ENCODE measurements around the gene ZGLP1.

ZGLP1 gene

GRCh38 chr19:10325732-10326131, 16.1 kb upstream of the ZGLP1 start:
- no peak for DNase-seq

- no peak for DNase-seq
These were observed 12.5 kb upstream of the ZGLP1 start for GRCh38 chr19:10321874-10322835.

- no peak for DNase-seq
These were observed 11.8 kb upstream of the ZGLP1 start for GRCh38 chr19:10321417-10321797.

GRCh38 chr19:10320602-10321416, 11.2 kb upstream of the ZGLP1 start:
- no peak for DNase-seq

- DNase-seq = no peak
These were observed 9.4 kb upstream of the ZGLP1 start for GRCh38 chr19:10318807-10319682.

- DNase-seq = no peak
These were observed 8.3 kb upstream of the ZGLP1 start for GRCh38 chr19:10317857-10318462.

GRCh38 chr19:10317045-10317856, 7.6 kb upstream of the ZGLP1 start:
- DNase-seq = no peak

GRCh38 chr19:10316229-10317044, 6.8 kb upstream of the ZGLP1 start:
- DNase-seq = no peak

- DNase-seq = peak; percentile 87 to 93
These were observed 6.0 kb upstream of the ZGLP1 start, which contains the start of gene FDX2 for GRCh38 chr19:10315335-10316214. Gene FDX2, minus strand, starts transcription at chr19:10316015. Its CDS starts 19 bp downstream, at chr19:10315996.

- no peak for DNase-seq
These were observed 3.3 kb downstream of the ZGLP1 start for GRCh38 chr19:10306327-10306726.

GRCh38 chr19:10305139-10305806, 4.3 kb downstream of the ZGLP1 start:
- DNase-seq = no peak

- no peak for DNase-seq
These were observed 9.8 kb downstream of the ZGLP1 start for GRCh38 chr19:10299545-10300458.

- DNase-seq = no peak
These were observed 13.6 kb downstream of the ZGLP1 start for GRCh38 chr19:10295847-10296591.

GRCh38 chr19:10295305-10295846, 14.2 kb downstream of the ZGLP1 start:
- DNase-seq = peak; percentile 79 to 86

GRCh38 chr19:10294368-10294697, 15.3 kb downstream of the ZGLP1 start:
- no peak for DNase-seq

GRCh38 chr19:10293637-10294367, 15.8 kb downstream of the ZGLP1 start:
- no peak for DNase-seq
